BE2C (cell line): ENCODE results near the gene KCNH6.
A peak's percentile ranks its signal among the peaks of the same experiment; 100 is the strongest.

Experiments
- DNase-seq: peaks from one replicate; pipeline ENCODE4 v3.0.0-alpha.2; 2020
- H3K27me3 ChIP-seq: fragments of 250-450 bp; sonication (Bioruptor Pico); 2 replicates; pipeline ENCODE4 v1.5.1; 2020; ENCODE audit warnings: mild to moderate bottlenecking
- H3K36me3 ChIP-seq: fragments of 250-450 bp; sonication (Bioruptor Pico); 2 replicates; pipeline ENCODE4 v1.5.1; 2020; ENCODE audit warnings: mild to moderate bottlenecking
- H3K4me1 ChIP-seq: fragments of 250-450 bp; sonication (Bioruptor Pico); 2 replicates; pipeline ENCODE4 v1.5.1; 2020
- H3K4me3 ChIP-seq: 2 replicates; pipeline ENCODE4 v1.5.1; 2011; ENCODE audit warnings: low read depth, low read length
- H3K9me3 ChIP-seq: fragments of 250-450 bp; sonication (Bioruptor Pico); 2 replicates; pipeline ENCODE4 v1.5.1; 2020
- TF ChIP-seq, protein P1 (sequence below): IDR thresholded peaks from 2 replicates; pipeline ENCODE4 v1.5.1; 2012; ENCODE audit warnings: mild to moderate bottlenecking, low read depth, low read length

The KCNH6 gene

GRCh38 chr17:63495491-63495890, 27.7 kb upstream of the KCNH6 start:
- H3K4me3 ChIP-seq: no peak overlapping the region
- H3K27me3 ChIP-seq: no peaks in the 10 kb centered on the region
- H3K9me3 ChIP-seq: no peaks in the 10 kb centered on the region
- DNase-seq: no peak
- H3K36me3 ChIP-seq: peaks cover 66% of the 10 kb centered on the region
- TF ChIP-seq, protein P1, sequence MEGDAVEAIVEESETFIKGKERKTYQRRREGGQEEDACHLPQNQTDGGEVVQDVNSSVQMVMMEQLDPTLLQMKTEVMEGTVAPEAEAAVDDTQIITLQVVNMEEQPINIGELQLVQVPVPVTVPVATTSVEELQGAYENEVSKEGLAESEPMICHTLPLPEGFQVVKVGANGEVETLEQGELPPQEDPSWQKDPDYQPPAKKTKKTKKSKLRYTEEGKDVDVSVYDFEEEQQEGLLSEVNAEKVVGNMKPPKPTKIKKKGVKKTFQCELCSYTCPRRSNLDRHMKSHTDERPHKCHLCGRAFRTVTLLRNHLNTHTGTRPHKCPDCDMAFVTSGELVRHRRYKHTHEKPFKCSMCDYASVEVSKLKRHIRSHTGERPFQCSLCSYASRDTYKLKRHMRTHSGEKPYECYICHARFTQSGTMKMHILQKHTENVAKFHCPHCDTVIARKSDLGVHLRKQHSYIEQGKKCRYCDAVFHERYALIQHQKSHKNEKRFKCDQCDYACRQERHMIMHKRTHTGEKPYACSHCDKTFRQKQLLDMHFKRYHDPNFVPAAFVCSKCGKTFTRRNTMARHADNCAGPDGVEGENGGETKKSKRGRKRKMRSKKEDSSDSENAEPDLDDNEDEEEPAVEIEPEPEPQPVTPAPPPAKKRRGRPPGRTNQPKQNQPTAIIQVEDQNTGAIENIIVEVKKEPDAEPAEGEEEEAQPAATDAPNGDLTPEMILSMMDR: no peak
- H3K4me1 ChIP-seq: peaks cover 21% of the 10 kb centered on the region

GRCh38 chr17:63496177-63496576, 27.0 kb upstream of the KCNH6 start:
- no peak for DNase-seq
- Histone ChIP-seq H3K27me3 (no peaks in the 10 kb centered on the region), H3K9me3 (no peaks in the 10 kb centered on the region), H3K4me3 (no peak overlapping the region), H3K4me1 (peaks cover 21% of the 10 kb centered on the region), H3K36me3 (peaks cover 59% of the 10 kb centered on the region)
- TF ChIP-seq, protein P1: no peak

DNA sequence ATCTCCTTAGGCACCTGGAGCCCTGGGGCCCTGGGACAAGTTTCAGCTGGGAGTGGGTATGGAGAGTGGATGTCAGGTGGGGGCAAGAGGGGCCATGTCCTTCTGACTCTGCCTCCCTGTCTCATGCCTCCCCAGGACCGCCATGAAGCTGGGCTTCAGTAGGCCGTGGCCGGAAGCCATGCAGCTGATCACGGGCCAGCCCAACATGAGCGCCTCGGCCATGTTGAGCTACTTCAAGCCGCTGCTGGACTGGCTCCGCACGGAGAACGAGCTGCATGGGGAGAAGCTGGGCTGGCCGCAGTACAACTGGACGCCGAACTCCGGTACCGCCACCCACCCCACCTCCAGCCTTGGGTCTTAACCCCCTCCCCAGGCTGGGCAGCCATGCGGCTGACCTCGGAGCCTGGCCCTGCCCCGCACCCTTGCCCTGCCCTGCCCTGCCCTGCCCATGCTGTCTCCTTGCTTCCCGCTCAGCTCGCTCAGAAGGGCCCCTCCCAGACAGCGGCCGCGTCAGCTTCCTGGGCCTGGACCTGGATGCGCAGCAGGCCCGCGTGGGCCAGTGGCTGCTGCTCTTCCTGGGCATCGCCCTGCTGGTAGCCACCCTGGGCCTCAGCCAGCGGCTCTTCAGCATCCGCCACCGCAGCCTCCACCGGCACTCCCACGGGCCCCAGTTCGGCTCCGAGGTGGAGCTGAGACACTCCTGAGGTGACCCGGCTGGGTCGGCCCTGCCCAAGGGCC, 26.3 kb upstream of the KCNH6 start:
- Histone ChIP-seq H3K4me3 (no peak overlapping the region), H3K4me1 (peaks cover 21% of the 10 kb centered on the region), H3K27me3 (no peaks in the 10 kb centered on the region), H3K36me3 (peaks cover 53% of the 10 kb centered on the region), H3K9me3 (no peaks in the 10 kb centered on the region)
- TF ChIP-seq, protein P1: no peak
- no peak for DNase-seq

GRCh38 chr17:63497708-63498483, 25.3 kb upstream of the KCNH6 start:
- TF ChIP-seq, protein P1: peak; percentile 73
- Histone ChIP-seq H3K4me1 (peaks cover 21% of the 10 kb centered on the region), H3K9me3 (no peaks in the 10 kb centered on the region), H3K27me3 (no peaks in the 10 kb centered on the region), H3K4me3 (no peak overlapping the region), H3K36me3 (peaks cover 45% of the 10 kb centered on the region)
- peak; percentile 88 for DNase-seq

GRCh38 chr17:63498626-63499195, 24.4 kb upstream of the KCNH6 start:
- peaks cover 36% of the 10 kb centered on the region for H3K36me3 ChIP-seq
- H3K4me3 ChIP-seq: no peak overlapping the region
- no peak for DNase-seq
- H3K27me3 ChIP-seq: no peaks in the 10 kb centered on the region
- TF ChIP-seq, protein P1: no peak
- peaks cover 21% of the 10 kb centered on the region for H3K4me1 ChIP-seq
- H3K9me3 ChIP-seq: no peaks in the 10 kb centered on the region
